ENCODE data around the gene PTPN14. TPM values are rescaled to one million over a fixed set of nuclear protein-coding genes. Genes with fewer than 3 reads are reported as not detected.
"Not testable (repeated sequence)": the region's sequence is repeated elsewhere in the genome, so short reads cannot be mapped to it uniquely, and the experiment has no call there.

PTPN14 gene
- total RNA-seq, 1 experiment from 2014 or later, result 76.4 TPM

DNA sequence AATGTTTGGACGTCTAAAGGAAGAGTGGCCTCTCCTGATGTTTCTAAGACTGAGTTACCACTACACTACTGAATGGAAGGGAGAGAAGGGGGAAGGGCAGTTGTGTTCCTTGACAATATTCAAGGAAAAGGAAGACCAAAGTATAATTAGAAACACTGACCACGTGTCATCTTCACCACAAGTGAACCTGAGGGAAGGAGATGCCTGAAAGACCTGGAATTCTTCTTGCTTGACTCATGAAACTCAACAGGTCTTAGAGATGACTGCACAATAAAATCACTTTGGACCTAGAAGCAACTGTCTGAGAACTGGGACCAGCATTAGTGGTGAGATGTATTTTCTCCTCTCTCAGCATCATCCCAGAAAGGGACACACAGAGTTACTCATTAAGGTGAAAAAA, 56.7 kb downstream of the PTPN14 start:
- Histone ChIP-seq H3K4me1 (ENCODE audit: insufficient read depth, low read length) (peaks cover 11% of the 10 kb centered on the region; the same call in 1 of the 2 replicates), H2AFZ (ENCODE audit: low read length) (no peak overlapping the region), H3K27ac (ENCODE audit: insufficient read length, low read depth, low read length) (no peak overlapping the region)

DNA sequence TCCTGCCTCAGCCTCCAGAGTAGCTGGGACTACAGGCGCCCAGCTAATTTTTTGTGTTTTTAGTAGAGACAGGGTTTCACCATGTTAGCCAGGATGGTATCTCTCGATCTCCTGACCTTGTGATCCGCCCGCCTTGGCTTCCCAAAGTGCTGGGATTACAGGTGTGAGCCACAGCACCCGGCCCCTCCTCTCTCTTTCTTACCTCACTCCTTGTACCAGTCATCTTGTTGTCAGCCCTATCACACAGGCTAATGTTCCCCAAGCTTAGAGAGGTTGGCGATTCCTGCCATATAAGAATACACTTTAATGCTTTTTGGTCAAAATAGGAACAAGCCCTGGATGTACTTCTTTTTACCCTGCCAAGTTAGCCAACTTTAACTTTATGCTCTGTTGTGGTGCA, 57.2 kb downstream of the PTPN14 start:
- DNase-seq; H3K27ac ChIP-seq (ENCODE audit: insufficient read length, low read depth, low read length); H2BK15ac ChIP-seq (ENCODE audit: low read depth, low read length); H4K5ac ChIP-seq (ENCODE audit: insufficient read length, low read depth, low read length); H4K8ac ChIP-seq (replicated peaks; ENCODE audit: insufficient read length, low read depth, low read length); H3K9ac ChIP-seq (ENCODE audit: extremely low read depth, insufficient read length, low read length); H2BK20ac ChIP-seq (ENCODE audit: low read depth, low read length, poor library complexity, severe bottlenecking); H3K27me3 Mint-ChIP-seq (ENCODE audit: low read depth); H3K56ac ChIP-seq (ENCODE audit: insufficient read length, low read depth, low read length); H3K4me3 Mint-ChIP-seq; H3K23ac ChIP-seq (ENCODE audit: insufficient read length, low read depth, low read length); H3K9me3 Mint-ChIP-seq; H3K79me2 ChIP-seq (ENCODE audit: insufficient read depth, low read length); H3K4ac ChIP-seq (ENCODE audit: low read depth, low read length); H3K36me3 Mint-ChIP-seq (ENCODE audit: insufficient read depth in 1 of 3, low read depth in 3 of 3); H2BK12ac ChIP-seq (ENCODE audit: insufficient read length, low read depth, low read length); H3K14ac ChIP-seq (ENCODE audit: insufficient read depth, low read length); H2BK120ac ChIP-seq (ENCODE audit: low read depth, low read length, poor library complexity, severe bottlenecking); H3K27me3 ChIP-seq (ENCODE audit: insufficient read depth, low read length); H2AK5ac ChIP-seq (ENCODE audit: insufficient read length, low read length); H3K4me2 ChIP-seq (ENCODE audit: insufficient read depth, insufficient read length, low read length); H3K18ac ChIP-seq (ENCODE audit: insufficient read length, low read depth, low read length); H2AFZ ChIP-seq (ENCODE audit: low read length); H3K23me2 ChIP-seq (ENCODE audit: insufficient read length, low read depth, low read length, poor library complexity, severe bottlenecking); H2BK5ac ChIP-seq (ENCODE audit: insufficient read length, low read length); H4K91ac ChIP-seq (ENCODE audit: insufficient read length, low read depth, low read length); H3K9me3 ChIP-seq (ENCODE audit: control insufficient read depth, low read depth, low read length); H3T11ph ChIP-seq (ENCODE audit: low read length); H4K20me1 ChIP-seq (ENCODE audit: control insufficient read depth, insufficient read depth, insufficient read length); H3K79me1 ChIP-seq (ENCODE audit: insufficient read depth, low read depth, low read length, poor library complexity, severe bottlenecking): not testable (repeated sequence)
- H3K27ac Mint-ChIP-seq, result peak overlapping the region in 2 of 3 experiments; percentile 89 to 91; a peak in 2 of 7 replicates
- peaks cover 38 to 40% of the 10 kb centered on the region in 2 experiments for H3K4me1 Mint-ChIP-seq
- H3K4me1 ChIP-seq (ENCODE audit: insufficient read depth, low read length), result peaks cover 11% of the 10 kb centered on the region; the same call in 1 of the 2 replicates
- no CpG with 5 or more reads among the region's 6 CpGs for WGBS (ENCODE audit: extremely low coverage, insufficient read length, low lambda C conversion rate)

More for the DNA sequence above, 56.7 kb downstream of the PTPN14 start:
- Histone ChIP-seq H2BK12ac (ENCODE audit: insufficient read length, low read depth, low read length) (no peak overlapping the region), H3K79me1 (ENCODE audit: insufficient read depth, low read depth, low read length, poor library complexity, severe bottlenecking) (peaks cover 4% of the 10 kb centered on the region), H3T11ph (ENCODE audit: low read length) (no peak overlapping the region), H2BK15ac (ENCODE audit: low read depth, low read length) (no peak overlapping the region), H2BK5ac (ENCODE audit: insufficient read length, low read length) (no peak overlapping the region), H3K79me2 (ENCODE audit: insufficient read depth, low read length) (peaks cover 8% of the 10 kb centered on the region; the same call in 1 of the 2 replicates), H4K91ac (ENCODE audit: insufficient read length, low read depth, low read length) (no peak overlapping the region), H3K18ac (ENCODE audit: insufficient read length, low read depth, low read length) (no peak overlapping the region), H3K27me3 (ENCODE audit: insufficient read depth, low read length) (no peaks in the 10 kb centered on the region), H4K8ac (replicated peaks; ENCODE audit: insufficient read length, low read depth, low read length) (no peak overlapping the region), H3K4me2 (ENCODE audit: insufficient read depth, insufficient read length, low read length) (no peak overlapping the region), H3K23ac (ENCODE audit: insufficient read length, low read depth, low read length) (no peak overlapping the region), H4K5ac (ENCODE audit: insufficient read length, low read depth, low read length) (no peak overlapping the region), H3K9ac (ENCODE audit: extremely low read depth, insufficient read length, low read length) (no peak overlapping the region), H3K14ac (ENCODE audit: insufficient read depth, low read length) (no peak overlapping the region), H3K56ac (ENCODE audit: insufficient read length, low read depth, low read length) (no peak overlapping the region), H4K20me1 (ENCODE audit: control insufficient read depth, insufficient read depth, insufficient read length) (no peaks in the 10 kb centered on the region), H3K4ac (ENCODE audit: low read depth, low read length) (no peak overlapping the region), H2BK120ac (ENCODE audit: low read depth, low read length, poor library complexity, severe bottlenecking) (no peak overlapping the region), H2BK20ac (ENCODE audit: low read depth, low read length, poor library complexity, severe bottlenecking) (no peak overlapping the region), H3K23me2 (ENCODE audit: insufficient read length, low read depth, low read length, poor library complexity, severe bottlenecking) (no peaks in the 10 kb centered on the region), H2AK5ac (ENCODE audit: insufficient read length, low read length) (no peak overlapping the region), H3K9me3 (ENCODE audit: control insufficient read depth, low read depth, low read length) (no peaks in the 10 kb centered on the region)
- Mint-ChIP-seq H3K4me3 (no peak overlapping the region), H3K9me3 (no peaks in the 10 kb centered on the region), H3K27me3 (ENCODE audit: low read depth) (no peaks in the 10 kb centered on the region), H3K27ac (0 out of 7 replicates have a peak overlapping the region, but pooled peaks of 1 of the 3 experiments have one; percentile 3), H3K36me3 (ENCODE audit: insufficient read depth in 1 of 3, low read depth in 3 of 3) (no peaks in the 10 kb centered on the region; a peak in 1 of 7 replicates), H3K4me1 (peaks cover 38 to 39% of the 10 kb centered on the region in 2 experiments)
- WGBS (ENCODE audit: extremely low coverage, insufficient read length, low lambda C conversion rate), result no CpG with 5 or more reads among the region's 2 CpGs
- TF ChIP-seq, protein P1, sequence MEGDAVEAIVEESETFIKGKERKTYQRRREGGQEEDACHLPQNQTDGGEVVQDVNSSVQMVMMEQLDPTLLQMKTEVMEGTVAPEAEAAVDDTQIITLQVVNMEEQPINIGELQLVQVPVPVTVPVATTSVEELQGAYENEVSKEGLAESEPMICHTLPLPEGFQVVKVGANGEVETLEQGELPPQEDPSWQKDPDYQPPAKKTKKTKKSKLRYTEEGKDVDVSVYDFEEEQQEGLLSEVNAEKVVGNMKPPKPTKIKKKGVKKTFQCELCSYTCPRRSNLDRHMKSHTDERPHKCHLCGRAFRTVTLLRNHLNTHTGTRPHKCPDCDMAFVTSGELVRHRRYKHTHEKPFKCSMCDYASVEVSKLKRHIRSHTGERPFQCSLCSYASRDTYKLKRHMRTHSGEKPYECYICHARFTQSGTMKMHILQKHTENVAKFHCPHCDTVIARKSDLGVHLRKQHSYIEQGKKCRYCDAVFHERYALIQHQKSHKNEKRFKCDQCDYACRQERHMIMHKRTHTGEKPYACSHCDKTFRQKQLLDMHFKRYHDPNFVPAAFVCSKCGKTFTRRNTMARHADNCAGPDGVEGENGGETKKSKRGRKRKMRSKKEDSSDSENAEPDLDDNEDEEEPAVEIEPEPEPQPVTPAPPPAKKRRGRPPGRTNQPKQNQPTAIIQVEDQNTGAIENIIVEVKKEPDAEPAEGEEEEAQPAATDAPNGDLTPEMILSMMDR (conservative IDR thresholded peaks at IDR 0.05), result no peak
- no peak for DNase-seq
